HG03135 (cell line): ENCODE measurements around the gene GDPD4.

Experiments used
- ATAC-seq: cut with Tn5 transposase; IDR thresholded peaks from one replicate; pipeline ENCODE4 v1.9.1; 2021; ENCODE audit warnings: mild to moderate bottlenecking, moderate library complexity; ENCODE audit not compliant: unreplicated experiment

The GDPD4 gene

DNA sequence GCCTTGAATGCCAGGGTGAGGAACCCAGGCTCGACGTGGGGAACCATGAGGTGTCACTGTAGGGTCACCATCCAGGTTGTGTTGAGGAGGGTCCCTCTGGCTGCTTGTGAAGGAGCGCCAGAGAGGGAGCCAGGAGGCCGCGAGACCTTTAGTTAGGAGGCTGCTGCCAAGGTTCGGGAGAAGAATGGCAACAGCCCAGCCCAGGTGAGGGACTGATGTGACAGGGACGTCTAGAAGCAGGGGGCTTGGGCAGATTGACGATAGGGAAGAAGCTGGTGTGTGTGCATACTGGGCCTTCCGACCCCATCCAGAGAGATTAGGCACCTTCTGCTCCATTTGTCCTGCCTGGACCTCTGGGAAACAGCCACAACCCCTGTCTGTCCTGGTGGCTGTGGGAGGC lies 124.5 kb downstream of the GDPD4 start:
- no peak for ATAC-seq

- no peak for ATAC-seq
These were observed 125.5 kb downstream of the GDPD4 start for GRCh38 chr11:77175869-77176539.

DNA sequence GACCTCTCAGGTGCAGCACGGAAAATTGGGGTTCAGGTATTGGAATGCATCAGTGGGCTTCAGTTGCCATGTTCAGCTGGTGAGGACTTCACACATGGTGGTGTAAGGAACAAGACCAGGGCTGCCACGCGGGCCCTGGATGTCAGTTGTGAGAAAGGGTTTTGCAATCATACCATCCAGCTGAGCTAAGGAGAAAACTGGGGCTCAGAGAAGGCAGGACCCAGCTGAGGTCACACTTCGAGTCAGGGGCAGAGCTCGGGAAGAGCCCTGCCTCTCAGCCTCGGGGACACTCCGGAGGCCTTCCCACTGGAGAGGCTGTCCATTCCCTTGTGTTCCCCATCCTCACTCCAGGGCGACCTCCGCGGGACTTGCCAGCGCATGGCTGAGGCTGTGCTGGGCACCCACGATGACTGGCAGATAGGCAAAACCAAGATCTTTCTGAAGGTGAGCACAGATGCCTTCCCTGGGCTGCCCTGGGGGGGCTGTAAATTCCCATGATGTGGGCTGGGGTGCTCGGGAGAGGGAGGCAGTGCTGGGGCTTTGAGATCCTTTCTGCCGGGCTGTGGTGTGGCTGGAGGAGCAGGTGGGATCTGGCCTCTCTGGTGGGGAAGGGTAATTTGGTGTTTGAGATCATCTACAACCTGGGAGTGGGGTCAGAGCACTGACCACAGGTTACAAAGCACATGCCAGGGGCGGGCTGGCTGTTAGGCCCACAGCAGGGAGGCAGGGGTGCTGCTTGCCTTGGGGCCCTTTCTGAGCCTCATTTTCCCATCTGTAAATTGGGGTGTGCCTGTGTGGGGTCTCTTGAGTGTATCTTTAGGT lies 126.3 kb downstream of the GDPD4 start:
- no peak for ATAC-seq

- ATAC-seq: no peak
These were observed 126.9 kb downstream of the GDPD4 start for GRCh38 chr11:77174559-77174958.

DNA sequence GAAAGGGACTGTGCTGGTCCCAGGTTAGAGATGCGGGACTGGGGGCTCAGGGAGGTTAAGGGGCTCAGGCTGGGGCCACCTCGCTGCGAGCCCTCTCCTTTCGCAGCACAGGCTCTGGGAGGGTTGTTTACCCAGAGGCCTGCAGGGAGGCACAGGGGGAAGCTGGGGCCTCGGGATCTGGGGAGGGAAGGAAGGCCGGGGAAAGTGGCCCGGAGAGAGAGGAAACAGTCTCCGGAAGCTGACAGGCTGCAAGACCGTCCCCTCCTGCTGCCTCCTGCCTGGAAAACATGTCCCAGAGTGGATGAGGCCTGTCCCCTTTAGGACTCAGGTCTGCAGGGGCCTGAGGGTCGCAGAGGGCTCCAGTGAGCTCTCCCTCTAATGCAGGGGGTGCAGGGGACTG lies 128.0 kb downstream of the GDPD4 start:
- no peak for ATAC-seq

- ATAC-seq: no peak
These were observed 128.9 kb downstream of the GDPD4 start for GRCh38 chr11:77172666-77172982.

GRCh38 chr11:77171885-77172665 lies 129.4 kb downstream of the GDPD4 start:
- no peak for ATAC-seq

GRCh38 chr11:77171254-77171653 lies 130.2 kb downstream of the GDPD4 start:
- no peak for ATAC-seq

DNA sequence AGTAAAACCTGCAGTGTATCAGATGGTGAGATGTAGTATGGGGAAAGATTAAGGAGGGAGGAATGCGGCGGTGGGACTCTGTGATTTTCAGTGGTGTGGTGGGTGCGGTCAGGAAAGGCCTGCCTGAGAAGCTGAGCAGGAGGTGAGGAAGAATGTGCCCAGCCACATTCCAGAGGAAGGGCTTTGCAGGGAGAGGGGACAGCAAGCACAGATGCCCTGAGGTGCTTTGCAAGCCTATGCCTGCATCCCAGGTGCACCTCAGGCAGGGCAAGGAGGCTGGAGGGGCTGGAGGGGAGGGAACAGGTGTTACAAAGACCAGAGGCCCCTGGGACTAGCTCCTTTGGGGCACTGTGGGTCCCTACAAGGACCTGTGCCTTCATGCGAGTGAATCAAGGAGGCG lies 131.4 kb downstream of the GDPD4 start:
- ATAC-seq: no peak

- ATAC-seq: no peak
These were observed 133.7 kb downstream of the GDPD4 start for GRCh38 chr11:77167791-77168190.

DNA sequence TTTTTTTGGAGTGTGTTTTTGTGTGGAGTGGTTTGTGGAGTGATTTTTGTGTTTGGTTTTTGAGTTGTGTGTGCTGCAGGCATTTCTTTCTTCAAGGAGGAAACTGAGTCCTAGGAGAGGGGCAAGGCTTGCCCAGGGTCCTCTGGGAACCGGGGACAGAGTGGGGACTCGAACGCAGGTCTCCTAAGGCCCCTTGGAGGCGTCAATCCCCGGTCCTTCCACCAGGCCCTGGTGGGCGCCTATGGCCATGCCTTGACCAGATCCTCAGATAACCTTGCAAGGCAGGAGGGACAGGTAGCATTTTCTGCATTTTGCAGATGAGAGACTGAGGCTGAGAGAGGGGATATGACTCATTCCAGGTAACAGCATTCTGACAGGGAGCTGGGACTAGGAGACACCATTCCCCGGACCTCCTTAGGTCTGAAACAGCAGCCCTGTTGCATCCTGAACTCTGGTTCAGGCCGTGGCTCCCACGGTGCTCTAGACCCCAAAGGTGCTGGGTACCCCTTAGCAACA lies 134.3 kb downstream of the GDPD4 start:
- no peak for ATAC-seq
